GM18870 (cell line): ENCODE results near the gene MFN1.
A peak's percentile ranks its signal among the peaks of the same experiment; 100 is the strongest.

ENCODE experiments used
- ATAC-seq: cut with Tn5 transposase; IDR thresholded peaks from one replicate; pipeline ENCODE4 v1.9.1; 2021; ENCODE audit warnings: moderate library complexity; ENCODE audit not compliant: unreplicated experiment

The MFN1 gene

DNA sequence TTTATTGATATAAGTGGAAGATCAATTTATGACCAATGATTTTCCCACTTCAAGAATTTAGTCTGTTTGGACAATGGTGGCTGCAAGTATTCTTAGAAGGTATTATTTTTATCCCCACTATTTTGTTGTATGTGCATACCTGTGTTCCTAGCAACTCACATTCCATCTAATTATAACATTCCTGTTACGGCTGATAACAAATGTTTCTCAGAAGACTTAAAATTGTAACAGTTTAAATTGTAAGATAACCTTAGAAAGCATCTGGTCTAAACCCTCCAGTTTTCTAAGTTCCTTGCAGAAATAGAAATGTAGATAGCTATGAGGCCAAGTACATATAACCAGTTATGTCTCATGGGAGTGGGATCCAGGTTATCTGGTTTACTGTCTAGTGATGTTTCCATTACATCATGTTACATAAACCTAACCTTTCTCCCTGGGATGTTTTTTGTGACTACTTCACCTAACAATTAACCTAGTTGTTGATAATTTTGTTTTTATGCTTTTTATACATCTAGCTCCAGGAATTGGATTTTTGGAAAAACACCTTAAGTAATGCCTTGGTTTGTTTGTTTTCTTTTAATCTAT is 11.1 kb upstream of the MFN1 start:
- no peak for ATAC-seq

DNA sequence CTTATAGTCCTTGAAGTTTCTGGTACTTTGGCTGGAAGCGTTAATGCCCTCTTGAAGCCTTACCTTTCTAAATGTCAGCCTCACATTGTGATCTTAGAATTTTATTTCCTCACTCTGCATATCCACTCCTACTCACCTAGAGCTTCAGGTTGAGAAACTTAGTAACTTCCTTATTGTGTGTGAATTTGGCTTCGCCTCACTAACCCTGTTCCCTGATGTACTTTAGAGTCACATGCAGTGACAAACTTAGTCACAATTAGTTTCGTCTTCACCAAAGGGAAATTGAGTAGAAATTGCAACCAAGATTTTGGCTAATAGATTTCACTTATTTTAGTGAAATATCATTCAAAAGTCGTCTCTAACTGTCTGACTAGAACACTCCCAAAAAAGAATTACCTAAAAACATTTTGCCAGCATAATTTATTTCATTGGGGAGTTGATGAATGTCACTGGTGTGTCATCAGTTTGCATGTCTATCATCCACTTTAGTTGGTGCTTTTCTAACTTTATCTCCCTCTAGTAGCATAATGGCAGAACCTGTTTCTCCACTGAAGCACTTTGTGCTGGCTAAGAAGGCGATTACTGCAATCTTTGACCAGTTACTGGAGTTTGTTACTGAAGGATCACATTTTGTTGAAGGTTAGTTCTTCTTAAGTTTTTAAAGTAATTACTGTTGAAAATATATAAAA is 960 bp downstream of the MFN1 start:
- peak; percentile 64 for ATAC-seq

DNA sequence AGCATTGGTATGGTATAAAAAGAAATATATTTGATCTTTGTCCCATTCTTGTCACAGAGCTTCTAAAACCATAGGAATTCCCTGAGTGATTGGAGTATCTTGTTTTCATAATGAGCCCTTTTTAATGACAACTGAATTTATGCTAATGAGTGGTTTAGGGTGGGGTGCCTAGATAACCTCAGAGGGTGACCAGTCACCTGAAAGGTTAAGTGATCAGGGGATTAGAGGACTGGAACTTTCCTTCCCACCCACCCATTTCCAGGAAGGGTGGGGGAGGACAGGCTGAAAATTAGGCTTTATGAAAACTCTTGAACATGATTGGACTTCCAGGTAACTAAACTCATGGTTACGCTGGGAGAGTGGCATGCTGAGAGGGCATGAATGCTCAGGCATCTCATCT is 8.5 kb downstream of the MFN1 start:
- no peak for ATAC-seq

DNA sequence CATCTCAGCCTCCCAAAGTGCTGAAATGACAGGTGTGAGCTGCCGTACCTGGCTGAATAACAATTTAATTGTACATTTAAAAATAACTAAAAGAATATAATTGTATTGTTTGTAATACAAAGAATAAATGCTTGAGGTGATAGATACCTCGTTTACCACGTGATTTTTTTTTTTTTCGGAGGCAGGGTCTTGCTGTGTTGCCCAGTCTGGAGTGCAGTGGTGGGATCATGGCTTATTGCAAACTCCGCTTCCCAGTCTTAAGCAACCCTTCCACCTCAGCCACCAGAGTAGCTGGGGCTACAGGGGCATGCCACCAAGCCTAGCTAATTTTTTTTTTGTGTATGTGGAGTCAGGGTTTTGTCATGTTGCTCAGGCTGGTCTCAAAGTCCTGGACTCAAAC is 15.8 kb downstream of the MFN1 start:
- ATAC-seq: no peak

DNA sequence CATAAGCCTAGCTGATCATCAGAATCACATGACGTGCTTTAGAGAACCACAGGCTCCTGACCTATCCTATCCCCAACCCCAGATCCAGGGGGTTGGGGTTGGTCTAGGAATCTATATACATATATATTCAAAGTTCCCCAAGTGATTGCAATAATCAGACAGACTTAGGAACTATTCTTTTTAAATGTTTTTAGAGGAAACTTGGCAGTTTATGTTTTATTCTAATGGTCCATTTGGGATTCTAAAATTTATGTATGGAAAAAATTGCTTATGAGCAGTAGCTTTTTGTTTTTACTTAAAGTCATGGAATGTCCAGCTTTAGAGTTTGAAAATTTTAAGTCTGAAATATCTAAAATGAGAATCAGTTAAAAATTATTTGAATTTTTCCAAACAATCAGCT is 22.1 kb downstream of the MFN1 start:
- no peak for ATAC-seq

DNA sequence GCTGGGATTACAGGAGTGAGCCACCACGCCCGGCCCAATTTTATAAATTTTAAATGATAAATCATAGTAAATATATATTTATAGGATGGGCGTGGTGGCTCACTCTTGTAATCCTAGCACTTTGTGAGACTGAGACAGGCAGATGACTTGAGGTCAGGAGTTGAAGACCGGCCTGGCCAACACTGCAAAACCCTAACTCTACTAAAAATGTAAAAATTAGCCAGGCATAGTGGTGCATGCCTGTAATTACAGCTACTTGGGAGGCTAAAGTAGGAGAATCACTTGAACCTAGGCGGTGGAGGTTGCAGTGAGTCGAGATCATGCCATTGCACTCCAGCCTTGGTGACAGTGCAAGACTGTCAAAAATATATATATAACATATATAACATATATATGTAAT is 26.4 kb downstream of the MFN1 start:
- ATAC-seq: no peak

DNA sequence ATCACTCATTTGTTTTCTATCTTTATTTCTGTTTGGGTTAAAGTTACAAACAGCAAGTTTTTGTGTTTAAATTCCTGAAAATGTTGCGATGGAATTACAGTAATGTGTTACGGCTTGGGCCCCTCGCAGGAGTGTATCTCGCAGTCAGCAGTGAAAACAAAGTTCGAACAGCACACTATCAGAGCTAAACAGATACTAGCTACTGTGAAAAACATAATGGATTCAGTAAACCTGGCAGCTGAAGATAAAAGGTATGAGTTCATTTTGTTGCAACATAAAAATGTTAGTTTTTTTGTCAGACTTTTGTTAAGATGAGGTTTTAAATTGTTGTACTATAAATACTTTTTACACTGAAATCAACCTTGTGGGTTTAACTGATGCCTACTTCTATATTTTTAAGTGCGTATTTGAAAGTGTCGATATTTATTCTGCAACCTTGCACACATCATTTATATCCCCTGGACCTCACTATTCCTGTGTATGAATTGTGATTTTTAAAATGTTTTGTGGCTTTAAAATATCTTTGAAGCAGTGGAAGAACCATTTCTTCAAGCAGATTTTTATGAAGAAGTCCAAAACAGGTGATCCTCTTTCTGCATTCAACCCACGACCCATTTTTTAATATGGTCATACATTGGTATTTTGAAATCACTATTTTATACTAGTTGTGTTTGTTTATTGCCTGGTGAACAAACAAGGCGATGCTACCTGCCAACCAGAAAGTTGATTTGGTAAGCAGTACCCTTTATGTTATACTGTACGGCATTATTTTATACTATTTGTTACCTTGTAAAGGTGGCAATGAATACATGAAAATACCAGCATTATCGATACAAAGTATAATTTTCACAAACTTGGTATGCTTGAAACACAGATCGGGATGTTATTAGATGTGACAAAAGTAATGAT is 27.8 kb downstream of the MFN1 start:
- no peak for ATAC-seq

DNA sequence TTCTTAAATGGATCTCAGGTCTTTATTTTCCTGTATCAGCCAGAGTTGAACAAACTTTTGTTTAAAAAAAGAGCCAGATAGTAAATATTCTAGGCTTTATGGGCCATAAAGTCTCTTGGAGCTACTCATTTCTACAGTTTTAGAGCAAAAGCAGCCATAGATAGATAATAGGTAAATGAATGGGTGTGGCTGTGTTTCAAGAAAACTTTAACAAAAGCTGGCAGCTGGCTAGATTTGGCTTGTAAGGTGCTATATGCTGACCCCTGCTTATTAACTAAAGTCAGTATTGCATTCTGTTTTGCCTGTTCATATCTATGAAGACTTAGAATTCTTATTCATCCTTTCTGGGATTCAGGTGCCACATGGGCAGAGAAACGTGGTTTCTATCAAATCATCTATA is 29.0 kb downstream of the MFN1 start:
- no peak for ATAC-seq

DNA sequence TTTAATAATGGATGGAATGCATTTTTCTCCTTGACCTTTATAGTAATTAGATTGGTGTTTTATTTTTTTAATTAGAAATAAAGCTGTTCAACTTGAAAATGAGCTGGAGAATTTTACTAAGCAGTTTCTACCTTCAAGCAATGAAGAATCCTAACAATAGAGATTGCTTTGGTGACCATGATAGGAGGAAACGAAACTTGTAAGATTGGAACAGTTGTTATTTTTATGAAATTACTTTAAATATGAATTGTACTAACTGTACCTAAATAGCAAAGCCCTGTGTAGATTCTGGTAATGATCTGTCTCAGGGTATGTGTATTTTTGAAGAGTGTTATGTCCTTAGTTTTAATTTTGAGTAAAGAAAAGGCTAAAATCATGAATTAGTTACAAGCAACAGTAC is 44.4 kb downstream of the MFN1 start:
- ATAC-seq: no peak

DNA sequence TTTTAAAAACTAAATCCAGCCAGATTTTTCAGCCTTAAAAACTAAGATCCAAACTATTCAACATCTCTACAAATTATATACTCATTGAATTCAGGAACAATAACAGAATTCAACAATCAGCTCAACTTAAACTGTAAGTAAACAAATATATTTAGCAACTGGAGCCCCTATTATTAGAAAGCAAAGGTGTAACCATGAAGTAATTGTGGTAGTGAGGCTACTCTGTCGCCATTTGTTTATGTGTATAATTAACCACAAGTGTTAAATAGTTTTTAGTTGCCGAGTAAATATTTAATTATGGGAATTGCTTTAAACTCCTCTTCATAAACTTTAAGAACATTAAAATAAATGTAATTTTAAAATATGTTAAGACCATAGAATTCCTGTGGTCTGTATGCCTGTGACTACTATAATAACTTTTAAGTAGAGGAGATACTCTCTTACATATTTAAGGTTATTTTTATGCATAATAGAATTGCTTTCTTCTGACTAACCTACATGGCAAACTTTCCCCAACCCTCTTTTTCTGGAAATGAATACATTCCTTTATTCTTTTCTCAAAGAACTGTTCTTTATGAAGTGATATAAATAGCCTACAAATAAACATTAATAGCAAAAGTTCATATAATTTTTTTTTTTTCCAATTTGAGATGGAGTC is 51.2 kb downstream of the MFN1 start:
- ATAC-seq: no peak

DNA sequence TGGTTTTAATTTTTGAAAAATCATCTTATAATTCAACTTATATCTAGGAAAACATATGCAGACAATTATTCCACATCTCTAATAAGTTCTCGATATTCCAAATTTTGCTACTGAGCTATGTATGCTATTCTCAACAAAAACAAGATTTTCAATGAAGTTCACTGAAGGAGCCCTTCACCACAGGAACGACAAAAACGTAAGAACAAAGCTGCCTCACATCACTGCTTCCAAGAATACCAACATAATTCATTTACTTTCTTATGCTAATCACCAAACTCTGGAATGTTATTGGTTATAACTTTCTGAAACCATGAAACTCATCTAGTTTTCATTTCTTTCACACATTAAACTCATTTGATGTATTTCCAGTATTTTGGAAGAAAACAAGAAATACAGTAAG is 54.1 kb downstream of the MFN1 start:
- ATAC-seq: no peak

DNA sequence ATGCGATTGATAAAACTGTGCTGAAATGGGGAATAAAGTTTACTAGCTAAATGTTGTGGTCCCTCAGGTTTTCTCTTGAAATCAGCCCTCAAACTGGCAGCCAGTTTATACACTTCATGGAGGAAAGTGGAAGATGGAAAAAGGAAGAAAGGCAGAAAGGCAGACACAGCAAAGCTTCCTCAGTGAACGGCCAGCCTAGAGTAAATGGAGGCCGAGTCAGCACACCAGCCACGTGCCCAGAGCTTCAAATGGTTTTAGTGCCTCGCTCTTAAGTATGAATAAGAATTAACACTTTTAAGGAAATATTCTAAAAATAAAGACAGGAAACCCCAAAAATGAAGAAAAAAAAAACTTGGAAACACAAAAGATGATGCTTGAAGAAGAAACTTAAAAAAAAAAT is 55.5 kb downstream of the MFN1 start:
- no peak for ATAC-seq

DNA sequence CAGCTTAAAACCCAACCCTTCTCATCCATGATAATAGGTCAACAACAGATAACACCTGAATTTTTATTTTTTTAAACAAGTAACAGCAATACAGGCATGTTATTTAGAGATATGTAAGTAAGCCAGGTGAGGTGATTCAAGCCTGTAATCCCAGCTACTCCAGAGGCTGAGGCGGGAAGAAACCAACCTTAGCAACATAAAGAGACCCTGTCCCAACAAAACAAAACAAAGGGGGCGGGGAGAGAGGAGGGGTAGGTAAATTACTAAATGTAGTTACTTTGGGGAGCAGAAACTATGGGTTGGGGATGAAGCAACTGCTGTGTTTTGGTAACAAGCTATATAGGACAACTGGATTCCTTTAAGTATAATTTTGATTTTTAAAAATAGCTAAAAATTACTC is 56.8 kb downstream of the MFN1 start:
- no peak for ATAC-seq

DNA sequence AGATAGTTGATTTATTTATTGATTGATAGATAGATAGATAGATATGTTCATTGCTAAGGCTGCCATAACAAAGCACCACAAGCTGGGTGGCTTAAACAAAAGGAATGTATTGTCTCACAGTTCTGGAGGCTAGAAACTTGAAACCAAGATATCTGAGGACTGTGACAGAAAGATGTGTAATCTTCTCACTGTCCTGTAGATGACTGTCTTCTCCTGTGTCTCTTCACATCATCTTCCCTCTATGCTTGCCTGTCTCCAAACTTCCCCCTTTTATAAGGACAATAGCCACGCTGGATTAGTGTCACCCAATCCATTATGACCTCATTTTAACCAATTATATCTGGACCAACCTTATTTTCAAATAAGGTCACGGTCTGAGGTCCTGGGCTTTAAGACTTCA is 62.8 kb downstream of the MFN1 start:
- ATAC-seq: no peak

DNA sequence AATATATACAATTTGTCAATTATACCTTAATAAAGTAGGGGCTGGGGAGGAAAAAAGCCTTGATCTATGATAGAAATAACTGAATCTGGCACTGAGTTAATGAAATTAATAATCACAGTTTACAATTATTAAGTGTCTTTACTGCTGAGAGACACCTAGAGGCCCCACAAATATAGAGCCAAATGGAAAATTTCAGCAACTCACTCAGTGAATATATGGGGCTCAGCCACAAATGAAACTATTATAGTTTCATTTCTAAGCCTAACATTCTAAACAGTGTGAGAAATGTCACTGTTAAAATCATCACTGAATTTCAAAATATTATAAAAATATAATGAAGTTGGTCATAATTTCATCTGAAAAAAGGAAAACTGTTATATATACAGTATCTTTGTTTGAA is 63.5 kb downstream of the MFN1 start:
- ATAC-seq: no peak

DNA sequence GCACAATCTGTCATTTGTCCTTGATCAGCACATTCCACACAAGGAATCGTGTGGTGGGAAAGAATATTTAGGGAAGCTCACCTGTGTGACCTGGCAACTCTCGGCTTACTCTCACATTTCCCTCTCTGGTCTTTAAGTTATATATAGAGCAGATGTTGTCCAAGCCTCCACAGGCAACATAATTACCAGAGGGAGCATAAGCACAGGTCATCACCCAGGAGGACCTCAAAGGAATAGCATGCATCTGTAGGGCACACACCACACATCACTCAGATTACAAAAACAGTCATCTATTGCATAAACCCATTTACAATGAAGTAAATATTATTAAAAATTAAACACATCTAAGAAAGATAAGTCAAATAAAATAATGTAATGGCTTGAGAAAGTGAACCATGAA is 67.3 kb downstream of the MFN1 start:
- ATAC-seq: no peak

DNA sequence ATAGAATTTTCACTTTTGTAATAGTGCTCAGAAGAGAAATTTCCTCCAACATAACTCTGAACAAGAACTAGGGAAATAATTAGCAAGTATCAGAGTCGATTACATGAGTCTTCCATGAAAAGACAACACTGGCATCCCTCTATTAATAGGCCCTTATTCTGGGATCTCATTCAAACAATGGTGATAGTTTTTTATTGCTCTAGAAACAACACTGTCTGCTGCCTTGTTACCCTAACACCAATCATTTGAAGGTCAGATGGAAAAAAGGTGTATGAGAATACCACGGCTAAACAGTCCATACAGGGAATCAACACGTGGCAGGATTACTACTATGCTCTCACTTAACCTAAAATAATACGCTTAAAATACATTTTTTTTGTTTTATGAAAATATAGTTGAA is 67.9 kb downstream of the MFN1 start:
- no peak for ATAC-seq

DNA sequence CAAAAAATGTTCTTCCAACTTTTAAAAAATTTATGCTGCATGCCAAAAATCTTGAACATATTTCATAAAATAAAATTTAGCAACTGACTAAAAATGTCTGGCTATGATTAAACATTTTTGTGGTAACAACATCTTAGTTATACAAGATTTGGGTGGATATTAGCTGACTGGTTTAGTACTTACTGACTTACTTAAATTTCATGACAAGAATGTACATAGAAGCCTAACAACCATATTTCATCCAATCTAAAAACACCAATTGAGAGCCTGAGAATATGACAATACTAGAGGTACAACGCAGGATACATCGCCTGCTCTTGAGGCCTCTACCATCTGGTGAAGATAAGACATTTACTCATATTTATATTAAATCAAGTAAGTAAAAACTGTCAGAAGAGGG is 69.2 kb downstream of the MFN1 start:
- ATAC-seq: no peak

DNA sequence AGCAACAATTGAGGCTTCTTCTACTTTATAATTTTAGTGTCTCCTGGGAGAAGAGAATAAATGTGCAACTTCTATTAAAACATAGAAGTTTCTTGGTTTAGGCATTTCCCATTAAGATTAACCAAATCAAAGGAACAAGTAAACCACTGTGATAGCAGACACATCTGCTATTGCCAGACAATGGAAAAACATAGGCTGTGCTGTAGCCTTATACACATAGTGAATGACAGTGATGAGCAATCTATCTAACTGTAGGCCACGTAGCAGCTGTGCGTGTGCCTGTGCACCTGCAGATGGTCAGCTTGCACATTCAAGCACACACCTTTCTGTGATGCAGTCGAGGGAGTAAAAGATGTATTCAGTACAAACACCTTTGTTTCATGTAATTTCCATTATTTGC is 71.1 kb downstream of the MFN1 start:
- ATAC-seq: no peak

DNA sequence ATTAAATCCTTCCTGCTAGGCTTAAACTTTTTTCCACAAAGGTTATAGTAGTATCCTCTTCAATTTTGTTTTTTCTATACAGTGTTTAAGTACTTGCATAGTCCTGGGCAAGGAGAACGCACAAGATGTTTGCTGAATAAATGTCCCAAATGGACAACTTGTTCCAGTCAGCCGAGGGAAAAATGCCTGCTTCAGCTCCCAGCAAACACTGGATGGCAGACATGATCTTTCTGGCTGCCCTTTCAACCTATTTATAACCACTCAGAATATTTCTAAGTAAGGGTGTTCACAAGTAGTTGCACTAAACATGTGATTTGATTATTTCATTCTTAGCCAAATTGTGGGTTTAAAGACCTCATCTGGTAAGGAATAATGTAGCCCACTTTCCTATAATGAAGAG is 74.0 kb downstream of the MFN1 start:
- no peak for ATAC-seq

DNA sequence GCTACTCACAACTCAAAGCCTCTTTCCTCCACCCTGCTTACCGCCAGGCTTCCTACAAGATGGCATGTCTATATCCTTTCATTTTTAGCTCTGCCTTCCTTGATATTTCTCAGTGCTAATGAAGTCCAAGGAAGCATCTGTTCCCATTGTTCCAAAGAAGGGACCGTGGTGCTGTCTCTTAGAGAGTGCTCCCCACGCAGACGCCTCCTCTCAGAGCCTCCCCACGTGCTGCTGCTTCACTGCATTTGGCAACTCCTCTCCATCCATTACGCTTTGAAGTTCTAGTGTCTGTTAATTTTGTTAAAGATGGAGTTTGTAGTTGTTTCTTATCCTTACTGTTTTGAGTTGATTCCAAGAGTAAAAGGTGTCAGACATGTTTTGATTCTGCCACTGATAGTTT is 77.6 kb downstream of the MFN1 start:
- ATAC-seq: no peak
